Glutamatergic neuron (in vitro differentiated cells): ENCODE results near the gene MGAT4B. TPM values are rescaled to one million over a fixed set of nuclear protein-coding genes. Genes with fewer than 3 reads are reported as not detected.

Source experiments
- DNase-seq: peaks from one replicate; pipeline ENCODE4 v3.0.0; 2022
- H3K27ac Mint-ChIP-seq: one replicate; pipeline ENCODE4 v1.8.0; 2020; ENCODE audit warnings: mild to moderate bottlenecking, mixed read lengths, inconsistent platforms; ENCODE audit not compliant: unreplicated experiment
- H3K27me3 Mint-ChIP-seq: one replicate; pipeline ENCODE4 v1.8.0; 2020; ENCODE audit warnings: mild to moderate bottlenecking, moderate library complexity, mixed read lengths, inconsistent platforms; ENCODE audit not compliant: unreplicated experiment
- H3K36me3 Mint-ChIP-seq: one replicate; pipeline ENCODE4 v1.8.0; 2020; ENCODE audit warnings: mild to moderate bottlenecking, mixed read lengths, inconsistent platforms; ENCODE audit not compliant: unreplicated experiment
- H3K4me1 Mint-ChIP-seq: one replicate; pipeline ENCODE4 v1.8.0; 2020; ENCODE audit warnings: mild to moderate bottlenecking, low read depth, mixed read lengths, inconsistent platforms; ENCODE audit not compliant: unreplicated experiment
- H3K4me3 Mint-ChIP-seq: one replicate; pipeline ENCODE4 v1.8.0; 2020; ENCODE audit warnings: mild to moderate bottlenecking, mixed read lengths, inconsistent platforms; ENCODE audit not compliant: unreplicated experiment
- H3K9me3 Mint-ChIP-seq: one replicate; pipeline ENCODE4 v1.8.0; 2020; ENCODE audit warnings: mild to moderate bottlenecking, moderate library complexity, mixed read lengths, inconsistent platforms; ENCODE audit not compliant: unreplicated experiment
- CTCF ChIP-seq: fragments of 200-600 bp; sonication (generic); IDR thresholded peaks from one replicate; pipeline ENCODE4 v1.5.0; 2021; ENCODE audit not compliant: partially characterized antibody, unreplicated experiment
- total RNA-seq: library from RNA; stranded (reverse); fragmentation: NEBNext Ultra II Directional; extraction: Animal tissue kit (Norgen Biotek cat#: 25700); gene quantifications from one replicate; pipeline ENCODE4 v1.2.1, GENCODE V29; 2021; ENCODE audit not compliant: unreplicated experiment

The MGAT4B gene
- total RNA-seq, 1 donor from 2014 or later: 140 TPM

- Mint-ChIP-seq H3K27ac (peak overlapping the region; percentile 15), H3K4me1 (peaks cover 60% of the 10 kb centered on the region), H3K27me3 (peaks cover 3% of the 10 kb centered on the region), H3K4me3 (peak overlapping the region; percentile 48), H3K9me3 (no peaks in the 10 kb centered on the region), H3K36me3 (no peaks in the 10 kb centered on the region)
- DNase-seq: peak; percentile 54
- TF ChIP-seq CTCF: peak; percentile 88
Measured at GRCh38 chr5:179763215-179763945, 43.3 kb downstream of the MGAT4B start.

GRCh38 chr5:179762781-179763176 lies 43.9 kb downstream of the MGAT4B start:
- DNase-seq: no peak
- no peak for TF ChIP-seq CTCF
- Mint-ChIP-seq H3K36me3 (no peaks in the 10 kb centered on the region), H3K4me3 (no peak overlapping the region), H3K27me3 (peaks cover 3% of the 10 kb centered on the region), H3K4me1 (peaks cover 57% of the 10 kb centered on the region), H3K9me3 (no peaks in the 10 kb centered on the region), H3K27ac (peak overlapping the region; percentile 66)

GRCh38 chr5:179762079-179762780 lies 44.4 kb downstream of the MGAT4B start:
- Mint-ChIP-seq H3K36me3 (no peaks in the 10 kb centered on the region), H3K27me3 (peaks cover 3% of the 10 kb centered on the region), H3K9me3 (no peaks in the 10 kb centered on the region), H3K4me1 (peaks cover 52% of the 10 kb centered on the region), H3K4me3 (no peak overlapping the region), H3K27ac (peak overlapping the region; percentile 67)
- no peak for TF ChIP-seq CTCF
- DNase-seq: no peak

GRCh38 chr5:179759581-179760551 lies 46.8 kb downstream of the MGAT4B start:
- Mint-ChIP-seq H3K27ac (peak overlapping the region; percentile 15), H3K9me3 (no peaks in the 10 kb centered on the region), H3K4me1 (peaks cover 40% of the 10 kb centered on the region), H3K27me3 (peaks cover 3% of the 10 kb centered on the region), H3K4me3 (peak overlapping the region; percentile 8), H3K36me3 (no peaks in the 10 kb centered on the region)
- no peak for TF ChIP-seq CTCF
- no peak for DNase-seq
